Hepatocyte (in vitro differentiated cells): ENCODE data around the gene MAG.

Experiments
- EZH2 ChIP-seq: fragments of 200-600 bp; sonication (generic); IDR thresholded peaks from 2 replicates; pipeline ENCODE4 v1.6.1; 2016; ENCODE audit warnings: antibody characterized with exemption, mild to moderate bottlenecking, borderline replicate concordance
- EZH2phosphoT487 ChIP-seq: fragments of 200-600 bp; sonication (generic); IDR thresholded peaks from one replicate; pipeline ENCODE4 v1.6.1; 2018; ENCODE audit warnings: antibody characterized with exemption, mild to moderate bottlenecking, low read depth, moderate library complexity; ENCODE audit not compliant: unreplicated experiment, severe bottlenecking
- TF ChIP-seq, protein P1 (sequence below): fragments of 200-600 bp; sonication (generic); IDR thresholded peaks from 2 replicates; pipeline ENCODE4 v1.5.1; 2016; ENCODE audit warnings: antibody characterized with exemption, mild to moderate bottlenecking; ENCODE audit not compliant: poor library complexity

GRCh38 chr19:35307931-35308330, 16.0 kb downstream of the MAG start:
- TF ChIP-seq EZH2 (no peak), EZH2phosphoT487 (no peak)
- TF ChIP-seq, protein P1, sequence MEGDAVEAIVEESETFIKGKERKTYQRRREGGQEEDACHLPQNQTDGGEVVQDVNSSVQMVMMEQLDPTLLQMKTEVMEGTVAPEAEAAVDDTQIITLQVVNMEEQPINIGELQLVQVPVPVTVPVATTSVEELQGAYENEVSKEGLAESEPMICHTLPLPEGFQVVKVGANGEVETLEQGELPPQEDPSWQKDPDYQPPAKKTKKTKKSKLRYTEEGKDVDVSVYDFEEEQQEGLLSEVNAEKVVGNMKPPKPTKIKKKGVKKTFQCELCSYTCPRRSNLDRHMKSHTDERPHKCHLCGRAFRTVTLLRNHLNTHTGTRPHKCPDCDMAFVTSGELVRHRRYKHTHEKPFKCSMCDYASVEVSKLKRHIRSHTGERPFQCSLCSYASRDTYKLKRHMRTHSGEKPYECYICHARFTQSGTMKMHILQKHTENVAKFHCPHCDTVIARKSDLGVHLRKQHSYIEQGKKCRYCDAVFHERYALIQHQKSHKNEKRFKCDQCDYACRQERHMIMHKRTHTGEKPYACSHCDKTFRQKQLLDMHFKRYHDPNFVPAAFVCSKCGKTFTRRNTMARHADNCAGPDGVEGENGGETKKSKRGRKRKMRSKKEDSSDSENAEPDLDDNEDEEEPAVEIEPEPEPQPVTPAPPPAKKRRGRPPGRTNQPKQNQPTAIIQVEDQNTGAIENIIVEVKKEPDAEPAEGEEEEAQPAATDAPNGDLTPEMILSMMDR = no peak
